ENCODE data around the gene PTPRO. TPM values are rescaled to one million over a fixed set of nuclear protein-coding genes. Genes with fewer than 3 reads are reported as not detected.

Gene PTPRO
- total RNA-seq, 2 experiments from 2014 or later, result 2.3 to 3.7 TPM

DNA sequence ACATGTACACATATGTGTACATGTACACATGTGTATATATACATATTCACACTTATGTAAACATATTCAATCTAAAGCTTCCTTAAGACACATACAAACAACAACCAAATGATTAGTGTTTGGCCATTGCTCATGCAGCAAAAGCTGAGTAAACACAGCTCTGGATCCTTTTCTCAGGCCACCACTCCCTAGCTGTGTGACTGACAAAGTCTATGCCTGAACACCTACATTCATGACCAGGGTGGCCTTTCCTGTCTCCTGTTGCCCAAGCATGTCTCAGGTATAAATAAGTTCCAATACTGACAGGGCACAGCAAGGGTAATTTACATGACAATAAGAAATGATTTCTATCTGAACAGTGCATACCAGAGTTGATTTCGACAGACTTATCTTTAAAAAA lies 1.4 kb upstream of the PTPRO start:
- H3K9me3 Mint-ChIP-seq, result no peaks in the 10 kb centered on the region
- no peak for DNase-seq
- POLR2A ChIA-PET, result no interaction called here
- peaks cover 50% of the 10 kb centered on the region for H3K27me3 Mint-ChIP-seq
- H3K36me3 Mint-ChIP-seq, result no peaks in the 10 kb centered on the region
- ATAC-seq (ENCODE audit: low read depth), result no peak
- H3K27ac Mint-ChIP-seq, result no peak overlapping the region
- no peaks in the 10 kb centered on the region for H3K4me1 Mint-ChIP-seq
- no peak overlapping the region for H3K4me3 Mint-ChIP-seq

DNA sequence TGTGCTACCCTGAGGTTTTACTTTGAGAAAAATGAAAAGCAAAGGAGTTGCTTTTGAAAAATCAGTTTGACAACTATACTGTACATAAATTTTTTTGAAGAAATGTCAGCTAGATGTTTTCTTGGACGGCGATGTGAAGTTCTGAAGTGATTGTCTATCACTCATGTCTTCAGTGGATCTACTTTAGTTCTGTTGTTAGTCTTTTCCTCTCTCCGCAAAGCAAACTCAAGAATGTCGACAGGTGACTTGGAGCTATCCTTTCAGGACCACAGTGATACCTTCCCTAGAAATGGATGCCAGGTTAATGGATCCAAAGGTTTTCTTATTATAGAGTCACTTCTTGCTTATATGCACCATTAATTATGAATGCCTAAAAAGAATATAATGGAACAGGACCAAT lies 1.2 kb downstream of the PTPRO start:
- H3K27me3 Mint-ChIP-seq, result peaks cover 56% of the 10 kb centered on the region
- H3K36me3 Mint-ChIP-seq, result no peaks in the 10 kb centered on the region
- H3K4me1 Mint-ChIP-seq, result no peaks in the 10 kb centered on the region
- no peaks in the 10 kb centered on the region for H3K9me3 Mint-ChIP-seq
- no peak for DNase-seq
- no peak for ATAC-seq (ENCODE audit: low read depth)
- H3K27ac Mint-ChIP-seq, result no peak overlapping the region
- POLR2A ChIA-PET, result no interaction called here
- H3K4me3 Mint-ChIP-seq, result no peak overlapping the region

DNA sequence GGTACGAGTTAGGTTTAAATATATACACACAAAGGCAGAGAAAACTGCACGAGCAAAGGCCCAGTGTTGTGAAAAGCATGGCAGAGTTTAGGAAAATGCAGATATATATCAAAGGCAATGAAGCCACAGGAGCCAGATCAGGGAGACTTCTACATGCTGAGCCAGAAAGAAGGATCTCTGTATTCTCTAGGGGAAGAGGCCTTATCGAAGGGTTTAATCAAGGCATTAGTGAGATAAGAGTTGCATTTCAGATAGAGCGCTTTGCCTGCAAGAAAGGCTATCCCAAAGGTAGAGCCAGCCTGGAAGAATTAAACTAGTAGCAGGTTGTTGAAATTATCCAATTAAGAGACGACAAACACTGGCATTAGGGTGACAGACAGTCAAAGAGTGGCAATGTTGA lies 7.6 kb downstream of the PTPRO start:
- POLR2A ChIA-PET, result no interaction called here
- ATAC-seq (ENCODE audit: low read depth) (no peak), DNase-seq (no peak)
- Mint-ChIP-seq H3K27ac (no peak overlapping the region), H3K4me3 (no peak overlapping the region), H3K9me3 (no peaks in the 10 kb centered on the region), H3K27me3 (peaks cover 24% of the 10 kb centered on the region), H3K36me3 (no peaks in the 10 kb centered on the region), H3K4me1 (no peaks in the 10 kb centered on the region)

DNA sequence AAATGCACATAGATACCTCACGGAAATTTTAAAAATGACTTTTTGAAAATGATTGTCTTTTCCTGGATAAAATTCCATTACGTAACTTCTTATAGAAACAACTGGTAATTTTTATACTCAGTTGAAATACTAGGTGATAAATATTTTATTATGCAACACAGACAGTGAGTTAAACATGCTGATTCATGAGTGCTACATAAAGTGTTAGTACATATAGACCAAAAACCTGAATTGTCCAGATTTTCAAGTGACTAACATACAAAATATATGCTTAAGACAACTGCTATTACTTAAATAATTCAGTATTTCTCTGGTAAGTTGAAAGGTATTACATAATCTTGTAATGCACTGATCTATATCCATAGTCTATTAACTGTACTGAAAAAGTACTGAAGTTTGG lies 11.9 kb downstream of the PTPRO start:
- DNase-seq (no peak), ATAC-seq (ENCODE audit: low read depth) (no peak)
- Mint-ChIP-seq H3K9me3 (no peaks in the 10 kb centered on the region), H3K27me3 (peaks cover 13% of the 10 kb centered on the region), H3K4me1 (no peaks in the 10 kb centered on the region), H3K27ac (no peak overlapping the region), H3K36me3 (no peaks in the 10 kb centered on the region), H3K4me3 (no peak overlapping the region)
- POLR2A ChIA-PET, result no interaction called here

DNA sequence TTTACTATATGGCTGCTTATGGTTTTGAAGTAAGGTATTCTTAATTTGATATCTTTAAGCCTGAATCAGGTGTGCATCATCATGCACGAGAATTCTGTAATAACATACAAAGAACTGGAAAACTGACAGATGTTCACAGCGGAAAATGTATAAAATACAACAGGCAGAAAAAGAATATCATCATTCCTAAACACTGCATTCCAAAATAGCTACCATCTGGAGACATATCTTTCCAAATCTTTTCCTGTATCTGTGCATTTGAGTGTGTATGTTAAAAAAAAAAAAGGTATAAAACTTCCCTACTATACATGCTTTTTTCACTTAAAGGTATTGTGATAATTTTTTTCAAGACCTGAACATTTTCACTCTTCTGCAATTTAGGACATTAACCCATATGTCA lies 13.7 kb downstream of the PTPRO start:
- peaks cover 14% of the 10 kb centered on the region for H3K27me3 Mint-ChIP-seq
- ATAC-seq (ENCODE audit: low read depth) (no peak), DNase-seq (no peak)
- H3K4me1 Mint-ChIP-seq, result peaks cover 1% of the 10 kb centered on the region
- no peaks in the 10 kb centered on the region for H3K36me3 Mint-ChIP-seq
- H3K9me3 Mint-ChIP-seq, result no peaks in the 10 kb centered on the region
- no peak overlapping the region for H3K27ac Mint-ChIP-seq
- H3K4me3 Mint-ChIP-seq, result no peak overlapping the region
- POLR2A ChIA-PET, result no interaction called here

DNA sequence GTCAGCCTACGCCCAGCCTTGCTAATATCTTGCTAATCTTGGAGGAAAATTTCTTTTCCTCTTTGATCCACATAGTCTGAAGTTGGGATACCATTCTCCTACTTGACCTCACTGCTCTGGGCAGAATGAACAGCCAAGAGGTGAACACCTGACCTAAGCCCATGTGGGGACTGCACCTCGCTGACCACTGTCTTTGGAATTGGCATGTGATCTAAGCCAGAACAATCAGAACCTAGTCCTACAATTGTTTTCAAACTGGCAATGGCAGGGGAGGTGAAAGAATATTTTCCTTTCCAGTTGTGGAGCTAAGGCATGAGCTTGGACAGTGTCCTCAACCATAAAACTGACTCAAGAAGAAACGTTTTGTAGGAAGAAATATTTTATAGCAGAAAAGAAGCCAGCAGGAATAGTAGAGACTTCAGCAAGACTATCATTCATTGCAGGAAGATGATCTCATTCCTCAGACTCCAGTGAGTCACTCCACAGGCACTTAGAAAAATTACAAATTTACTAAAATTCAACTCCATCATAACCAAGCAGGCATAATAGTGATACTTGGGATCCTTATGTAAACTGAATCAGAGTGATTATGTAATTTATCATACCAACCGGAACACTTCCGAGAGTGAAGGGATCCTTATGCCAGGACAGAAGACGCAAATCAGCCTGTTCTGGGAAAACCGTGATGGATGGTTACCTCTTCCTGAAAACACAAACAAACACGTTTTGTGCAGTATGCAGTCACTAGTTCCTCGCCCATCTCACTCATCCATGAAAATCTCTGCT lies 14.7 kb downstream of the PTPRO start:
- Mint-ChIP-seq H3K4me1 (peaks cover 1% of the 10 kb centered on the region), H3K36me3 (no peaks in the 10 kb centered on the region), H3K27ac (no peak overlapping the region), H3K4me3 (no peak overlapping the region), H3K9me3 (no peaks in the 10 kb centered on the region), H3K27me3 (peaks cover 17% of the 10 kb centered on the region)
- POLR2A ChIA-PET, result no interaction called here
- ATAC-seq (ENCODE audit: low read depth) (no peak), DNase-seq (no peak)

DNA sequence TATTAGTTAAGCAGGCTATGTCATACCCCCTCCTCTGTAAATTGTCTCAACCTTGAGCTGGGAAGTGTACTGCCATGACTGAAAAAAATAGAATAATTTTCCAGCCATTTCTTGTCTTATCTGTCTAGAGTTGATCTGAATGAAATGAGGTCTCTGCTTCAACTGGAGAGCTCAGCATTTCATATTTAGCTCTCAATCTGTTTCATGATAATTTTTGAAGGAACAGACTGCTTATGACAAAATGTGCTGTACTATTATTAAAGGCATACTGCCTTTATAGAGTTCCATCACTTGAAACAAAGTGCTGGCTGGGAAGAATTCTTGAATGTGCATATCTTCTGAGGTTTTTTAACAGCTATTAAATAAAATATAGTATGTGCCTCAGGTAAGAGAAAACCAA lies 19.1 kb downstream of the PTPRO start:
- Mint-ChIP-seq H3K36me3 (no peaks in the 10 kb centered on the region), H3K9me3 (no peaks in the 10 kb centered on the region), H3K4me1 (peaks cover 1% of the 10 kb centered on the region), H3K27ac (no peak overlapping the region), H3K27me3 (peaks cover 15% of the 10 kb centered on the region), H3K4me3 (no peak overlapping the region)
- POLR2A ChIA-PET, result no interaction called here
- ATAC-seq (ENCODE audit: low read depth), result no peak
- no peak for DNase-seq

DNA sequence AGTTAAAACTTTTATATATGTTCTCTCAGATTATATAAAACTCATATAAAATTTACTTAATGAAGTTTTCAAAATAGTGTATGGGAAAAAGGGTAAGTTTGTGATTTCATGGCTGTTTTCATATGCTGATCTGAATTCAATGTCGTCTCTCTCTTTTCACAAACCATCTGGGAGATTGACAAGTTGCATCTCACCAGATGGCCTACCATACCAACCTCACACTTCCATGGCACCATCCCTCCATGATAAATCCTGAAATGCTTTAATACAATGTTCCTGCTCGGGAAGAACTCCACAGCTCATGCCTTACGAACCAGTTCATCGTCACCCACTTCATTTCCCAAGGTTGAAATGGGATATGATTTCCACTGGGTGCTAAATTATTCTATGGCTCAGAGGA lies 22.3 kb downstream of the PTPRO start:
- Mint-ChIP-seq H3K4me3 (no peak overlapping the region), H3K36me3 (no peaks in the 10 kb centered on the region), H3K4me1 (peaks cover 1% of the 10 kb centered on the region), H3K27ac (no peak overlapping the region), H3K27me3 (peaks cover 12% of the 10 kb centered on the region), H3K9me3 (no peaks in the 10 kb centered on the region)
- POLR2A ChIA-PET, result no interaction called here
- ATAC-seq (ENCODE audit: low read depth), result no peak
- no peak for DNase-seq

DNA sequence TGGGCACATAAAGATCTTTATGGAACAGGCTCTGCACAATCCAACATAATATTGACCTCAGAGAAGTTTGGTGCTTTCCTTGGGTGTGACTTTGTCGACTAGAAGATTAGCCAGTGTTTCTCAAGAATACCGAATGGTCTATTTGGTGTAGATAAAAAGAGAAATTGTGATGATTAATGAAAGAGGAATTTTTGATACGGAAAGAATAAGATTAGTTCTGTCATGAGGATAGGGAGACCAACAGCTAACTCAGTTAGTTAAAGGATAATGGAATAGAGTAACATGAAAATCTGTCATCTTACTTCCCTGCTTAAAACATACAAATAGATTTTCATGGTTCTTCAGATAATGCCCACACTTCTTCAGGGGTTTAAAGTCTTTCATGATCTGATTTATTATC lies 24.2 kb downstream of the PTPRO start:
- POLR2A ChIA-PET, result no interaction called here
- Mint-ChIP-seq H3K4me3 (no peak overlapping the region), H3K27ac (no peak overlapping the region), H3K36me3 (no peaks in the 10 kb centered on the region), H3K9me3 (no peaks in the 10 kb centered on the region), H3K4me1 (no peaks in the 10 kb centered on the region), H3K27me3 (peaks cover 2% of the 10 kb centered on the region)
- ATAC-seq (ENCODE audit: low read depth), result no peak
- DNase-seq, result no peak

DNA sequence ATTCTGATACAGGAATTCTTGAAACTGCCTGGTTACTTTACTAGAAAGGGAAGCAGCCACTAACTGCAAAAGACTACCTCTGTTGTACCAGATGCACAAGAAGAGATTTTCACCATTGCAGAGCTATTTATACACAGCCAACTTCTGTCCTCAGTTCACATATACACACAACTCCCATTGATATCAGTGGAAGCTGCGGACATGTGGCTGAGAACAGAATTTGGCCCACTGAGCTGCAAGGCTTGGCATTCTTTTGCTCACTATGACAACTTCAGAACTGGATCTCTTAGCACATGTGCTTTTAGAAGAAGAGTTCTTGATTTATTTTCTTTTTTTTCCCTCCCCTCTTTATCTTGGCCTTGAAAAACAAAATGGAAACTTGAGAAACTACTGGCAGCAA lies 28.3 kb downstream of the PTPRO start:
- POLR2A ChIA-PET, result no interaction called here
- Mint-ChIP-seq H3K4me3 (no peak overlapping the region), H3K36me3 (no peaks in the 10 kb centered on the region), H3K27me3 (peaks cover 2% of the 10 kb centered on the region), H3K27ac (no peak overlapping the region), H3K9me3 (no peaks in the 10 kb centered on the region), H3K4me1 (no peaks in the 10 kb centered on the region)
- ATAC-seq (ENCODE audit: low read depth) (no peak), DNase-seq (no peak)

DNA sequence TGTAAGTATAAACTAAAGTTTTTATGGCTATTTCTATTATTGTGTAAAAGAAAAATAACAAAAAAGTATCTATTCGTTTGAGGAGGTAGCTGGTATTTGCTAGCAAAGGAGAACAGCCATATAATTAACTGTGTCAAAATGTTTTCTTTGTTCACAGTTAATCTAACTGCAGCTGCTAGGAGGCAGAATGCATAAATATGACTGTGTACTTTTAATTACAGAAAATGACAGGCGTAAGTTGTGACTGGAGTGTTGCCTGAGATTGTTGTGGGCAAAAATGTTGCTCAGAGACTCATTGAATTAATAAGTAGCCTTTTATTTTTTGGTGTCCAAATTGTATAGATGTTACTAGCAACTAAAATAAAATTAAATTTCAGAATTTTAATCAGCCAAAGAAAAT lies 33.5 kb downstream of the PTPRO start:
- DNase-seq (no peak), ATAC-seq (ENCODE audit: low read depth) (no peak)
- H3K9me3 Mint-ChIP-seq, result no peaks in the 10 kb centered on the region

DNA sequence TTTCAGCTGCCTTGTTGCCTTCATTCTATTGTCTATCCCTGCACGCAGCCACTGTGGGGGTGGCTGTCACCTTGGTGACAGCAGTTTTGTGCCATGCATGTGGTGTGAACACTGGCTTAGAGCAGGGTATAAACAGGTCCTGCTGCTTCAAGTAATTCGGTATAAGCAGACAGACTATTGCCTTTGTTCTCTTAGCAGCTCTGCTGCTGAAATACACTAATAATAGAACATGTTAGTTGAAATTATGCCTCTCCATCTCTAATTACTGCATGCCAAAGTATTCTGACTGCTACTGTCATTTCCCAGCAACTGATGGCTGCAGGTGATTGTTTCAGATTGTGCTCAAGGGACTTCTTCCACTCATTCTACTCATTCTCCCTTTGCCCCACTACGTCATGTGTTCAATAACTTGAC lies 34.6 kb downstream of the PTPRO start:
- ATAC-seq (ENCODE audit: low read depth) (no peak), DNase-seq (no peak)
- Mint-ChIP-seq H3K4me3 (no peak overlapping the region), H3K4me1 (no peaks in the 10 kb centered on the region), H3K9me3 (no peaks in the 10 kb centered on the region), H3K27me3 (peaks cover 6% of the 10 kb centered on the region), H3K27ac (no peak overlapping the region), H3K36me3 (no peaks in the 10 kb centered on the region)
- POLR2A ChIA-PET, result no interaction called here

More for the DNA sequence above, 33.5 kb downstream of the PTPRO start:
- H3K36me3 Mint-ChIP-seq, result no peaks in the 10 kb centered on the region
- POLR2A ChIA-PET, result no interaction called here
- H3K4me3 Mint-ChIP-seq, result no peak overlapping the region
- H3K27me3 Mint-ChIP-seq, result peaks cover 6% of the 10 kb centered on the region
- no peaks in the 10 kb centered on the region for H3K4me1 Mint-ChIP-seq
- H3K27ac Mint-ChIP-seq, result no peak overlapping the region

DNA sequence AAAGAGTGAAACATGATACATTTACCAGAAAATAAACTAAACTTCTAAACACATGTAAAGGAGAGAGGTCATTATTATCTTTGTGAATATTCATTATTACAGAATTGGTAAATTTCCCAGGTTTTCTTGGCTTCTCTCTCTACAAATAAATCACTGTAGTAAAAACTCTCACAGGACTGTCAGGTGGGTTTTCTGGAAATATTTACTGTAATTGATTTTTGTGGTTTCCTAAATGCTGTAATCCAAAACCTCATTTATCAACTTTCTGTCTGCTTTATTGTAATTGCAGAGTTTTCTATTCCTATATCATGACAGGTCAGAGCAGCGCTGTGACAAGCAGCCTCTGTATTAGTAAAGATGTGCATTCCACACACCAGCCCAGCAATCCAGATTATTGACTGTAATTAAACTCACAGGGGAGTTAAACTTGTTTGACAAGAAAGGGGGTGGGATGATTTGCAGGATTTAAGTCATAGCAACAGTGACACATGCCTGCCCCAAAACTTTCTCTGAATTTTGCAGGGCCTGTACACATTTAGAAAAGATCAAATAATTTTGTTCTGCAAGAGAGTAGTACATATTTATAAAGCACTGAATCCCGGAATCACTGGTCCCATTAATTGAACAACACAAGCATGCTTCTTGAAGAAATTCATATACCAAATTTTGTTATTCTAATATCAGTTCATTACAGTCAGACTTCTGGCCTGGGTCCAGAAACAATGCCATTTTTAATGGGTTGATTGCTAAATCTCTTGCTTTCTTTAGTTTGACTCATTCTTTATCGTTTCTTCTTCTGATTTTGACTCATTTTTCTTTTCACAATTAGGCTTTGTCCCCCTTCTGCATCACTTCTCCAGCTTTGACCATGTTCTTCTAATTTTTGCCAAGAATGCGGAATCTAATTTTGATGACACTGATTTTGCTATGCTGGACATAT lies 42.2 kb downstream of the PTPRO start:
- DNase-seq (no peak), ATAC-seq (ENCODE audit: low read depth) (no peak)
- H3K27me3 Mint-ChIP-seq, result peaks cover 9% of the 10 kb centered on the region
- H3K9me3 Mint-ChIP-seq, result no peaks in the 10 kb centered on the region
- H3K4me3 Mint-ChIP-seq, result no peak overlapping the region
- POLR2A ChIA-PET, result no interaction called here
- no peak overlapping the region for H3K27ac Mint-ChIP-seq
- H3K36me3 Mint-ChIP-seq, result no peaks in the 10 kb centered on the region
- no peaks in the 10 kb centered on the region for H3K4me1 Mint-ChIP-seq

DNA sequence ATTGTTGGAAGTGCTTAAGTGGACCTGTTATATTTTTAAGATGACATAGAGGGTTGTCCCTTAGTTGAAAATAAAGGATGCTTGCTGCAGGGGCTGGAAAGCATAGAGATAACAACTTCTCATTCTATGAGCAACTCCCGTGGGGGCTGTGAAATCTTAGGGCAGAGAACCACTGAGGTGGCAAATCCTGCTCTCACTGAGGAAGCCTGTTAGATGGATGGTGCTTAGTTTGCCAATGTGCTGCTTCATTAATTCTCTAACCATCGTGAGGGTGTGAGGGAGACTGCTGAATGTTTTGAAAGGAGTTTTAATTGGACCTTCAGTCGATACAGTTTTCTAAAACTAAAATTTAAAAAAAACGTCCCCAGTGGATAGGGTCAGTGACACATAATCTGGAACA lies 46.5 kb downstream of the PTPRO start:
- no peaks in the 10 kb centered on the region for H3K36me3 Mint-ChIP-seq
- H3K27me3 Mint-ChIP-seq, result peaks cover 9% of the 10 kb centered on the region
- no peaks in the 10 kb centered on the region for H3K9me3 Mint-ChIP-seq
- no peaks in the 10 kb centered on the region for H3K4me1 Mint-ChIP-seq
- POLR2A ChIA-PET, result no interaction called here
- DNase-seq, result no peak
- no peak overlapping the region for H3K27ac Mint-ChIP-seq
- H3K4me3 Mint-ChIP-seq, result no peak overlapping the region
- no peak for ATAC-seq (ENCODE audit: low read depth)
